HG03045 (cell line): ENCODE data around the gene STEAP1B.
A peak's percentile ranks its signal among the peaks of the same experiment; 100 is the strongest.

Experiments
- ATAC-seq: cut with Tn5 transposase; IDR thresholded peaks from one replicate; pipeline ENCODE4 v1.9.1; 2021; ENCODE audit warnings: mild to moderate bottlenecking, moderate library complexity; ENCODE audit not compliant: unreplicated experiment

The STEAP1B gene

GRCh38 chr7:22403344-22403743, 96.6 kb downstream of the STEAP1B start:
- ATAC-seq, result no peak

DNA sequence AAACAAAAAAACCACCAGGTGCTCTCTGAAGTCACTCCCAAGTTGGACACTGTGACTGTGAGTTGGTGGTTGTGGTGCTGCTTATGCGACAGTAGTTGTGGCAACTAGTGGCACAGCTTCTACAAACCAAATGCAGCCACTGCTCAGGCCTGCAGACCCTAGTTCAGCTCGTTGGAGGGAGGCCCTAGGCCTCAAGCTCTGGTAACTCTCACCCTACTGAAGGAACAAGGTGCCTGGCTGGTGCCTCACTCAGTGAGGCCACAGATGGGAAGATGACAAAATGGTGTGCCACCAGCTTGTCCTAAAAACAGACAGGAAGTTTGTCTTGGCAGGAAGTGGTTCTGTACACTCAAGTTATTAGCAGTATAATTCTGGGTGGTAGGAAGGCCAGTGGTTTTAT, 97.7 kb downstream of the STEAP1B start:
- peak; percentile 15 for ATAC-seq

GRCh38 chr7:22400936-22401553, 98.9 kb downstream of the STEAP1B start:
- ATAC-seq, result no peak

- ATAC-seq, result no peak
Measured at GRCh38 chr7:22400150-22400814, 99.7 kb downstream of the STEAP1B start.

GRCh38 chr7:22399546-22399945, 100.4 kb downstream of the STEAP1B start:
- no peak for ATAC-seq

- no peak for ATAC-seq
Measured at GRCh38 chr7:22399091-22399490, 100.9 kb downstream of the STEAP1B start.

DNA sequence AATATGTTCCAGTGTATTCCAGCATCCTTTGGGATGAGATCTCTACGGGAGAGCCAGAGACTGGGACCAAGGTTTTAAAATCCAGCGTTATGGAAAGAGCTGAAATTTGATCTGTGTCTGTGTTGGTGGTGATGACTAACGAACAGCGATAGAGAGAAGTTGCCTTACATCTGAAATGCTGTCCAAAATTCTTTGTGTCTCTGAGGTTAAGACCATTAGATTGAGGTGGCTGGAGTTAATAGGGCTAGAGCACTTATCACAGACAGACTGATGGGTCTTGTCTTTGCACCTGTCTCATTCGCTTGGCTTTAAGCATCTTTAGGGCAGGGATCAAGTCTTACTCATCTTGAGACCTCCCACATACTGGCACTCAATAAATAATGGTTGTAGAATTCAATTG, 102.0 kb downstream of the STEAP1B start:
- no peak for ATAC-seq

DNA sequence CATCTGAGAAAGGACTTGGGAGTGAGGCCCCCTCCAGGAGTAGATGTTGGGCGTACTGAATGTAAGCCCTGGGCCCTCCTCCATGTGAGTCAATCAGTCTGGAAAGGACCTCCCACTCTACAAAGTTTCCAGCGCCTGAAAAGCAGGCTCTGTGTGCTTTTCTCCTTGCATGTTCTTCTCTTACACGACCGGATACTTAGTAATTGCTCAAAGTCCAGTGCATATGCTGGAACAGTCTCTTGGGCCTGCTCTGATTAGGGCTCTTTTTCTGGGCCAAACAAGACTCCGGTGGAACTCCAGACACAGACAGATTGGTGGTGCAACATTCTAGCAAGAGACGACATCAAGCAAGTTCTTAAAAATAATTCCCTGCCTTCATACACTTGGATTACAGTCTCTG, 104.8 kb downstream of the STEAP1B start:
- ATAC-seq, result no peak

- ATAC-seq, result no peak
Measured at GRCh38 chr7:22394739-22395138, 105.2 kb downstream of the STEAP1B start.

GRCh38 chr7:22393913-22394729, 105.9 kb downstream of the STEAP1B start:
- no peak for ATAC-seq

DNA sequence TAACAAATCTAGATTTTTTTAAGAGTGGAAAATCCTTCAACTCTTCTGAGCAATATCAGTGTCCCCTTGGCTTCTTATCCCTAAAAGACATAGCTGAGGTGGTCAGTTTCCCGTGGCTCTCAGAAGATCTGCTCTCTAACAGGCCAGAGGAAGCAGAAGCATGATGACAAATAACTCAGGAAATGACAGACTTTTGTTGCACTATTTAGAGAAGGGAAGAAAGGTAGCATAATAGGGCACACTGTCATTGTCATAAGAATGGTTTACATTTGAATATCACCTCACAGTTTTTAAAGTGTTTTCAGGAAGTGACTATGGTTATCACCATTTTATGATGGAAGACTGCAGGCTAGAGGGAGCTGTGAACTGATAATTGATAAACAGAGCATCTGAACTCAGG, 109.5 kb downstream of the STEAP1B start:
- ATAC-seq, result no peak

DNA sequence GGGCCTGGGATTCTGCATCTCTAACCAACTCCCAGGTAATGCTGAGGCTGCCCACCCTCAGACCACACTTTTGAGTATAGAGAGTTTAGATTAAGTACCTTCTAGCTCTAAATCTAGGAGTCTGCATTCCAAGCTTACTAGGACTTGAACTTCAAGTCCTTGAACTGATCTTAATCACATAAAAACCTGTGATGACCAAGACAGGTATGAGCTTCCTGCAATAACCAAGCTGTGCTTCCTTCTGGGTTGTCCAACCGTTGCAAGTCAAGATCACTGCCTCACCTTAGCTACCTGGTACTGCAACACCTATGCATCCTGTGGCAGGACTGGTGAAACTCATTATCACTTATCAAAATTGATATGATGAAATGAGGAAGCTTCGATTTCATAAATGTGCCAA, 110.1 kb downstream of the STEAP1B start:
- ATAC-seq, result no peak

DNA sequence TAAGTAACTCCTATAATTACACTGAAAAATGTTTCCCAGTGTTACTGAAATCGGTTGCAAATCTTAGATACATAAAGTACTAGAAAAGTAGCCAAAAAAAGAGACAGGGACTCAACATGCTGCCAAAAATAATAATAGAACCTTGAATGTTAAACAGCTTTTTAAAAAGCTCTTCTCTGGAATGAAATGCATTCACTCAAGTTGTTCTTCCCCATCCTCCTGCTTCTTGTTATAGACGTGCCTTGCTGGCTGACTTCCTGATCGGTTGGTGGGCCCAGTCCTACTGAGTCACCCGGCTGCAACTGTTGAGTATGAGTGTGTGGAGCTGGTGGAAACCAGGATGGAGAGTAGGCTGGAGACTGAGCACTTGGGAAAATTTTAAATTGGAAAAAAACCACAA, 112.4 kb downstream of the STEAP1B start:
- no peak for ATAC-seq

DNA sequence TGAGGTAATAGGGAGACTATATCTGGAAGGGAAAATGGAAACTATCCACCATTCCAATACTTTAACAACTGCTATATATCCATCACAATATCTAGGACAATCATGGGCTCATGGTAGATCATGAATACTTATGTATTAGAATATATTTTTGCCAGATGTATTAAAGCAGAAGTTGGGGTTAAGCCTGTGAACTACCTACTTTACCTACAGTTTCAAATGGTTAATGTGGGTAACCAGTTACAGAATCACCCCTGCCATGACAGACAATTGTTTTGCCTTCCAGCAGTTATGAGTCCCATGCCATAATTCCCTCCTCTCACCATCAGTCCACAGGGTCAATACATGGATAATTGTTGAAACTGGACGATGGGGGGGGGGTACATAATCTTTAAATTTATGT, 113.1 kb downstream of the STEAP1B start:
- peak; percentile 64 for ATAC-seq

DNA sequence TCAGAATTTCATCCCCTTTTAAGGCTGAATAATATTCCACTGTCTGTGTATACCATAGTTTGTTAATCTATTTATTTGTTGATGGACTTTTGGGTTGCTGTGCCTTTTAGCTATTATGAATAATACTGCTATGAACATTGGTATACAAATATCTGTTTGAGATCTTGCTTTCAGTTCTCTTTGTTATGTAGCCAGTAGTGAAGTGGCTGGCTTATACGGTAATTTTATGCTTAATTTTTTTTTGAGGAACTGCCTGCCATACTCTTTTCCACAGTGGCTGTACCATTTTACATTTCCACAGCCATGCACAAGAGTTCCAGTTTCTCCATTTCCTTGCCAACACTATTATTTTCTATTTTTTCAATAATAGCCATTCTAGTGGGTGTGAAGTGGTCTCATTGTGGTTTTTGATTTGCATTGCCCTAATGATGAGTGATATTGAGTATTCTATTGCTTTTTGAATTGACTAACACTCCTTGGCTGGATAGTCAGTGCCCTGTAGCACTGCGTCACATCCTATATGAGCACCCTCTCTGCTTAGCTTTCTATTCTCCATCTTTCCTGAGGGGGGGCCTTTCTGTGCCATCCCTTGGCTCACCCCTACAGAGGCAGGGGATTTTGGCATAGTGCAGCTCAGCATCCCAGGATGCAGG, 113.7 kb downstream of the STEAP1B start:
- ATAC-seq, result peak; percentile 74

GRCh38 chr7:22385326-22385725, 114.7 kb downstream of the STEAP1B start:
- ATAC-seq, result no peak

- ATAC-seq, result no peak
Measured at GRCh38 chr7:22380333-22380732, 119.7 kb downstream of the STEAP1B start.

GRCh38 chr7:22378199-22378980, 121.6 kb downstream of the STEAP1B start:
- ATAC-seq, result no peak

GRCh38 chr7:22377703-22378102, 122.3 kb downstream of the STEAP1B start:
- no peak for ATAC-seq

- ATAC-seq, result no peak
Measured at GRCh38 chr7:22375359-22376048, 124.5 kb downstream of the STEAP1B start.
